Osteocyte (in vitro differentiated cells): ENCODE data around the gene CDH23. TPM values are rescaled to one million over a fixed set of nuclear protein-coding genes. Genes with fewer than 3 reads are reported as not detected.

Experiments
- DNase-seq: peaks from one replicate; pipeline ENCODE4 v3.0.0; 2021; ENCODE audit warnings: mixed read lengths; ENCODE audit not compliant: unreplicated experiment; ENCODE audit errors: extremely low spot score
- H3K27ac Mint-ChIP-seq: one replicate; pipeline ENCODE4 v1.8.0; 2021; ENCODE audit warnings: mild to moderate bottlenecking, mixed read lengths; ENCODE audit not compliant: unreplicated experiment
- H3K27me3 Mint-ChIP-seq: one replicate; pipeline ENCODE4 v1.8.0; 2021; ENCODE audit warnings: mixed read lengths; ENCODE audit not compliant: unreplicated experiment
- H3K36me3 Mint-ChIP-seq: one replicate; pipeline ENCODE4 v1.8.0; 2021; ENCODE audit warnings: mixed read lengths; ENCODE audit not compliant: unreplicated experiment
- H3K4me1 Mint-ChIP-seq: one replicate; pipeline ENCODE4 v1.8.0; 2021; ENCODE audit warnings: mixed read lengths; ENCODE audit not compliant: unreplicated experiment
- H3K4me3 Mint-ChIP-seq: one replicate; pipeline ENCODE4 v1.8.0; 2021; ENCODE audit warnings: mild to moderate bottlenecking, moderate library complexity, mixed read lengths; ENCODE audit not compliant: unreplicated experiment
- H3K9me3 Mint-ChIP-seq: one replicate; pipeline ENCODE4 v1.8.0; 2021; ENCODE audit warnings: mixed read lengths; ENCODE audit not compliant: unreplicated experiment
- total RNA-seq: library from RNA; stranded (reverse); gene quantifications from 2 replicates; pipeline ENCODE4 v1.2.1, GENCODE V29; 2021
- TF ChIP-seq, protein P1 (sequence below): fragments of 200-600 bp; sonication (generic); IDR thresholded peaks from 2 replicates; pipeline ENCODE4 v1.5.0; 2021; ENCODE audit warnings: antibody characterized with exemption, mild to moderate bottlenecking, moderate library complexity

CDH23 gene
- total RNA-seq, 1 donor from 2014 or later = not detected

DNA sequence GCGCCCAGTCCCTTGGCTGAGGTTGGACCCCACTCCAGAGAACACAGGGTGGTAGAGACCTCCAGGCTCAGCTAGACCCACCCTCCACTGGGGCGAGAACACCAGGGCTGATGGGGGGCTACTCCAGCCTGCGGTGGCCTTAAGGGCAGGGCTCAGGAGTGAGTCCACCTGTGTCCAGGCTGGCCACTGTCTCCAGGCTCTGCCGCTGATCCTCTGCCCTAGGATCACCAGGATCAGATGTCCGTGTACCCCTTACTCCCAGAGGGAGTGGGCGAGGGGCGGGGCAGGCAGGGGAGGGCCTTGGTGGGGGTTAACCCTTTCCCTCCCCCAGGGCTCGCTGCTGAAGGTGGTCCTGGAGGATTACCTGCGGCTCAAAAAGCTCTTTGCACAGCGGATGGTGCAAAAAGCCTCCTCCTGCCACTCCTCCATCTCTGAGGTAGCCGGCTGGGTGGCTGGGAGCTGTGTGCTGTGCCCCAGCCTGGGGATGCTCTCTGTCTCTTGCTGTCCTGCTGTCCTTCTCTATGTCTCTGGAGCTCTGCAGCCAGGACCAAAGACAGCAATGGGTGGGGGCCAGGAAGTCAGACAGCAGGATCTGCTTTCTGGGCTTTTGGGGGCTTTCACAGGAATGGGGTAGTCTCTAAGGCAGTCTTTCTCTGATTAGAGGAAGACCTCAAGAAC is 416.3 kb downstream of the CDH23 start:
- Mint-ChIP-seq H3K36me3 (peaks cover 34% of the 10 kb centered on the region), H3K27me3 (no peaks in the 10 kb centered on the region), H3K4me3 (no peak overlapping the region), H3K27ac (no peak overlapping the region), H3K4me1 (no peaks in the 10 kb centered on the region), H3K9me3 (no peaks in the 10 kb centered on the region)
- TF ChIP-seq, protein P1, sequence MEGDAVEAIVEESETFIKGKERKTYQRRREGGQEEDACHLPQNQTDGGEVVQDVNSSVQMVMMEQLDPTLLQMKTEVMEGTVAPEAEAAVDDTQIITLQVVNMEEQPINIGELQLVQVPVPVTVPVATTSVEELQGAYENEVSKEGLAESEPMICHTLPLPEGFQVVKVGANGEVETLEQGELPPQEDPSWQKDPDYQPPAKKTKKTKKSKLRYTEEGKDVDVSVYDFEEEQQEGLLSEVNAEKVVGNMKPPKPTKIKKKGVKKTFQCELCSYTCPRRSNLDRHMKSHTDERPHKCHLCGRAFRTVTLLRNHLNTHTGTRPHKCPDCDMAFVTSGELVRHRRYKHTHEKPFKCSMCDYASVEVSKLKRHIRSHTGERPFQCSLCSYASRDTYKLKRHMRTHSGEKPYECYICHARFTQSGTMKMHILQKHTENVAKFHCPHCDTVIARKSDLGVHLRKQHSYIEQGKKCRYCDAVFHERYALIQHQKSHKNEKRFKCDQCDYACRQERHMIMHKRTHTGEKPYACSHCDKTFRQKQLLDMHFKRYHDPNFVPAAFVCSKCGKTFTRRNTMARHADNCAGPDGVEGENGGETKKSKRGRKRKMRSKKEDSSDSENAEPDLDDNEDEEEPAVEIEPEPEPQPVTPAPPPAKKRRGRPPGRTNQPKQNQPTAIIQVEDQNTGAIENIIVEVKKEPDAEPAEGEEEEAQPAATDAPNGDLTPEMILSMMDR = no peak
- no peak for DNase-seq

GRCh38 chr10:71814922-71815411 is 418.2 kb downstream of the CDH23 start:
- DNase-seq = no peak

DNA sequence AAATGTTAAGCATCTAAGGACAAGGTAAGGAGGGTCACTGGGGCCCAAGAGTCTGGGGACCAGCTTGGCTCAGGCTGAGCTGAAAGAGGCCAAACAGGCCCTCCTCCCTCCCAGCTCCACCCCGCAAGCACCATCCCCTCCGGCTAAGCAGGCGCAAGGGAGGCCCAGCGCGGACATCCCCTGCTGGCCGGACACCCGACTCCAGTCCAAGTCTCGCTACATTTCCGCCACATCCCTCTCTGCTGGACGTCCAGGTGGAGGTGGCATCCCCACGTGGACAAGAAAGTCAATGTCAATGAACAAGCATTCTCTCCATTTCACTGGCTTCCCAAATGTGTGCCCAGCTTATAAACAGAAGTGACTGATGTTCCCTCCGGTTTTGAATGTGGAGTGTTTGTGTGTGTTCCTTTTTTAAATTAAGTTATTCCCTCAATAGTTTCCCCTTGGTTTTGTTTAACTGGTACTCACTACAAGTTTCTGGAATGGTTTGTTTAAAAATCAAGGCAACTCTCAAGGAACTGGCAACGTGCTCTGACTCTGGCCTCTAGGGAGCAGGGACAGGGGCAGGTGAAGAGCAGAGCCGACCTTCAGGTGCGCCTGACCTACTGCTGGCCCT is 418.9 kb downstream of the CDH23 start:
- peaks cover 49% of the 10 kb centered on the region for H3K36me3 Mint-ChIP-seq

More at GRCh38 chr10:71814922-71815411, 418.2 kb downstream of the CDH23 start:
- Mint-ChIP-seq H3K27ac (no peak overlapping the region), H3K9me3 (no peaks in the 10 kb centered on the region), H3K36me3 (peaks cover 49% of the 10 kb centered on the region), H3K4me1 (no peaks in the 10 kb centered on the region), H3K27me3 (no peaks in the 10 kb centered on the region), H3K4me3 (no peak overlapping the region)
- TF ChIP-seq, protein P1 = no peak

DNA sequence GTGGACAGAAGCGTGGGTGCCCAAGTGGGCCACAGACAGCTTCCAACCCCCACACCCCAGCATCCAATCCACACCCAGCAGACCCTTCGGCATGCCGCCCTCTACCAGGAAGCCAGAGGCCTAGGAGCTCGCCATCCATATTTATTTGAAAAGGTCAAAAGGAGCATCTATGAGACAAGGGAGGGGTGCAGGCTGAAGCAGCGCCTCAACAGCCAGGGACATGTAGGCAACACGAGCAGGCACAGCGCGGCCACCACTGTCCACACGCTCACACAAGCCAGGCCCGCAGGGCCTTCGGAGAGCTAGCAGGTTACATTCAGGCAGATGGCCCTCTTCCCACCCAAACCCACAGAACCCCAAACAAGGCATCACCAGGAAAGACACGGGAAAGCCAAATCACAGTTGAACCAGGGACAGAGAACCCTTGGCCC is 419.7 kb downstream of the CDH23 start:
- H3K4me1 Mint-ChIP-seq = no peaks in the 10 kb centered on the region
- peaks cover 56% of the 10 kb centered on the region for H3K36me3 Mint-ChIP-seq
- TF ChIP-seq, protein P1 = no peak
- no peak for DNase-seq
- no peaks in the 10 kb centered on the region for H3K27me3 Mint-ChIP-seq
- no peak overlapping the region for H3K4me3 Mint-ChIP-seq
- no peaks in the 10 kb centered on the region for H3K9me3 Mint-ChIP-seq
- no peak overlapping the region for H3K27ac Mint-ChIP-seq

More for the DNA sequence above, 418.9 kb downstream of the CDH23 start:
- Mint-ChIP-seq H3K4me3 (no peak overlapping the region), H3K27ac (no peak overlapping the region), H3K9me3 (no peaks in the 10 kb centered on the region), H3K27me3 (no peaks in the 10 kb centered on the region), H3K4me1 (no peaks in the 10 kb centered on the region)
- DNase-seq = no peak
- TF ChIP-seq, protein P1 = no peak

- DNase-seq = no peak
- TF ChIP-seq, protein P1 = no peak
- H3K4me1 Mint-ChIP-seq = no peaks in the 10 kb centered on the region
- no peaks in the 10 kb centered on the region for H3K27me3 Mint-ChIP-seq
- H3K4me3 Mint-ChIP-seq = no peak overlapping the region
- H3K9me3 Mint-ChIP-seq = no peaks in the 10 kb centered on the region
- peaks cover 62% of the 10 kb centered on the region for H3K36me3 Mint-ChIP-seq
- no peak overlapping the region for H3K27ac Mint-ChIP-seq
Measured at GRCh38 chr10:71816936-71817618, 420.4 kb downstream of the CDH23 start.
